ENCODE measurements around the gene IQCF2.
"Not testable (repeated sequence)": the region's sequence is repeated elsewhere in the genome, so short reads cannot be mapped to it uniquely, and the experiment has no call there.

IQCF2 gene

GRCh38 chr3:51879937-51880336, 18.5 kb downstream of the IQCF2 start:
- no peak for DNase-seq (ENCODE audit: low spot score)

GRCh38 chr3:51886447-51886846, 25.0 kb downstream of the IQCF2 start:
- no peak for DNase-seq (ENCODE audit: low spot score)

- DNase-seq (ENCODE audit: low spot score) = no peak
Measured at GRCh38 chr3:51887620-51888019, 26.2 kb downstream of the IQCF2 start.

- DNase-seq (ENCODE audit: low spot score) = no peak
Measured at GRCh38 chr3:51888463-51889105, 27.2 kb downstream of the IQCF2 start.

GRCh38 chr3:51891242-51892039, 30.0 kb downstream of the IQCF2 start:
- no peak for DNase-seq (ENCODE audit: low spot score)

DNA sequence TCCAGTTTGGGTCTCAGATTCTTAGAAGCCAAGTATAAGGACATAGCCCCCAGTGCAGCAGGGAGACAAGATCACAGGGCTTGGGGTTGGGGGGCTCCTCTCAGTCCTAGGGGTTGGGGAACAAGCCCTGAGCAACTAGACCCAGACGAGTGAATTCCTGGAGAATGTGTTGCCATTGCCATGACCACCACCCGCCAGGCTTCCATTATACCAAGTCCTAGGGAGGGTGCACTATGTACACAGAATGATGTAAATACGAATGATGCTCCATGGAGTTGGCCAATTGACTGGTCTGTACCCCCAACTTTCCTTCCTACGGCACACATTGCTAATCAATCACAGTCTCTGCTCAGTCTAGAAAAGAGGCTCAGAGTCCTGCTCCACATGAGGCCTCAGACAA, 33.0 kb downstream of the IQCF2 start:
- no peak for DNase-seq (ENCODE audit: low spot score)

- DNase-seq (ENCODE audit: low spot score) = no peak
Measured at GRCh38 chr3:51894939-51895338, 33.5 kb downstream of the IQCF2 start.

DNA sequence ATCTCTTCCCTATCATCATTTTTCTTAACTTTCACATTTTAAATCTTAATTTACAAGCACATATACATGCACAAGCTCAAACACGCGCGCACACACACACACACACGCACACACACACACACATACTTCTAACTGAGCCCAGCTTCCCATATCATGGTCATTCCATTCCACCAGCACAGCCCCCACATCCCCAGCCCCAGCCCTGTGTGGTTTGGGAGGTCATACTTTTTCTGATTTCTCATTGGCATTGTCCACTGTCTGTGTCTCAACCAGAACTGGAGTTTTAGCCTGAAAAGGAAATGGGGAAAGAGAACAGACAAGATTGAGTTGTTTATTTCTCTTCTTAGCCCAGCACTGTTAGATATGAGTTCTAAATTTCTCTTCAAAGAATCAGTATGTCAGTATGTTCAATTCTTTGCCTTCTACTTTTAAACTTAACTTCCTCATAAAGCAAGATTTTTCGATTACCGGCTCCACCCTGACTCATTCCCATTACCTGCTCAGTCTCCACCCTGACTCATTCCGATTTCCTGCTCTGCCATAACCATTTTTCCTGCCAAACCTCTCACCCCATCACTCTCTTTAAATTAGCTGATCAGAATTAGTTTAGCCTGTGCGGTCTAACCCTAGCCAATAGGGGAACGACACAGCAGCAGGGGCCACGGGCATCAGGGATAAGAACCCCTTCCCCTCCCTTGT, 35.3 kb downstream of the IQCF2 start:
- no peak for DNase-seq (ENCODE audit: low spot score)

DNA sequence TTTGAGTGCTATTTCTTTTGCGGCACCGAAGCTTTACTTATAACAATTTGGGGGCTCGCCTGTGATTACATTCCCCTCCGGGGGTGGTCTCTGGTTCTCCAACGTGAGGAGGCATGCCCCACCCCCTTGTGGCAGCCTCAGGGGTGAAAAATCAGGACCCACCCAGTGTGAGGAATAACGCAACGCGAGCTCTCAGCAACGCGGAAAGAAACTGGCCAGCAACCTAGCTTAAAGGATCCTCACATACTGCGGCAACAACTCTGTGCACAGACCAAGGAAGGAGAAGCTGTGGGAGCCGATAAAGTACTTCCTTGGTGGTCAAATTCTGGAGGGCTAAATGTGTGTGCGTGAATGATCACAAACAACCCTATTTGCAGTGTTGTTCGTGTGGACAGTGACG, 36.0 kb downstream of the IQCF2 start:
- DNase-seq (ENCODE audit: low spot score) = no peak

DNA sequence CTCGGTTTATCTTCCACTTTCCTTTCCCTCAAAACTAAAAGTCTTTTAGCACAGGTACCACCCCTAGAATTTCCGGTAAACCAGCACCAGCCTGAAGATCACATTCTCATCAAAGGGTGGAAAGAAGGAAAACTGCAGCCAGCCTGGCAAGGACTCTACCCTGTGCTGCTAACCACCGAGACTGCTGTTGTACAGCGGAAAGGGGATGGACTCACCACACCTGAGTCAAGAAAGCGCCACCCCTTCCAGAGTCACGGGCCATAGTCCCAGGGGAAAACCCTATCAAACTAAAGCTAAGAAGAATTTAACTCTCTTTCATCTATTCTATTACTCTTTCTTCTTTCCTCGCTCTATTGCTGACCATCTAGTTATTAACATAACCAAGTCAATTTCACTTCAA, 38.6 kb downstream of the IQCF2 start:
- DNase-seq (ENCODE audit: low spot score) = not testable (repeated sequence)

- DNase-seq (ENCODE audit: low spot score) = not testable (repeated sequence)
Measured at GRCh38 chr3:51902361-51902760, 40.9 kb downstream of the IQCF2 start.

DNA sequence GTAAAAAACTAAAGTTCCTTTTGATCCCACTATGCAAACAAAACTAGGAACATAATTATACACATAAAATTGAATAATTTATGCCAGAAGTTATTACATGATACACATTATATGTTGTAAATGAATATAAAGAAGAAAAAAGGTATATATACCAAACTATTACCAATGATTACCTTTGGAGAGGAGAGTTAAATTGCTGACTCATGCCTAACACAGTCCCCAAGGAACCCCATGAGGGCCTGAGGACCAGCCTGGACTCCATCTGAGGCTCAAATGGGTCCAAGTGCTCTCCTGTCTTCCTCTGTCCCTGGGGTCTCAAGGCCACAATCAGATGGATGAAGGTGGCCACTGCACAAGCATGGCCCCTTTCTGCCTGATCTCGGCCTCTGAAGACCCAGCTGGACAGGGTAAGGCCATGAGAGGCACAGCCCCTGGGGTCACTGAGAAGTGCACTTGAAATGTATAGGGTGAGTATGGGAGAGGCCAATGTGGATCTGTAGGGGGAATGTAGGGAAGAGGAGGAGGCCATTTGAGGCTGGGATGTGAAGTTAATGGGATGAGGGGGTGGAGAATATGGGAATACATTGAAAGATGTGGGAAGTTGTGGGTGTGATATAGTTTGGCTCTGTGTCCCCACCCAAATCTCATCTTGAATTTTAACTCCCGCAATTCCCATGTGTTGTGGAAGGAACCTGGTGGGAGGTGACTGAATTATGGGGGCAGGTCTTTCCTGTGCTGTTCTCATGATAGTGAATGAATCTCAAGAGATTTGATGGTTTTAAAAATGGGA, 42.8 kb downstream of the IQCF2 start:
- no peak for DNase-seq (ENCODE audit: low spot score)

DNA sequence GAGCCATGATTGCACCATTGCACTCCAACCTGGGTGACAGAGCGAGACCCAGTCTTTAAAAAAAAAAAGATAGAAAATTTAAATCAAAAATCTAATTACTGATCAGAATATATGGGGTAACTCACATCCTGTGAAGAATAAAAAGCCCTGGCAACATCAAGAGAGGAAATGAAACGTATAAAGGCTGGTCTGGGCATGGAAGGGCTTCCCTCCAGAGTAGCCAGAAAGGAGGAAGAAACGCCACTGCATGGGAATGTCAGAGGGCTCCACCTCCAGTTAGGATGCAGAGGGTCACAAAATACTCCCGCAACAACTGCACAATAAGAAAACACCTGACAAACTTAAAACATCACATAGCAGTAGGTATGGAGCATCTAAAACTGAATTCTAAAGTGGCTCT, 46.6 kb downstream of the IQCF2 start:
- DNase-seq (ENCODE audit: low spot score) = no peak

Data from AG08395 (cell line).